ENCODE measurements around the gene L3MBTL3.

- no peak for TF ChIP-seq CTCF (IDR thresholded peaks at IDR 0.05)
- TF ChIP-seq POLR2A (IDR thresholded peaks at IDR 0.05): no peak
Observed at GRCh38 chr6:130152908-130153510, 134.6 kb downstream of the L3MBTL3 start.
